Kidney epithelial cell (primary cell): ENCODE data around the gene PGS1. TPM values are rescaled to one million over a fixed set of nuclear protein-coding genes. Genes with fewer than 3 reads are reported as not detected.

Experiments
- DNase-seq: peaks from one replicate; pipeline ENCODE4 v3.0.0-alpha.2; 2010; ENCODE audit warnings: low read depth
- H3K27me3 ChIP-seq: 2 replicates; pipeline ENCODE4 v1.6.0; 2011; ENCODE audit warnings: low read length; ENCODE audit not compliant: control insufficient read depth, insufficient read depth
- H3K36me3 ChIP-seq: 2 replicates; pipeline ENCODE4 v1.5.1; 2011; ENCODE audit warnings: low read length; ENCODE audit not compliant: control insufficient read depth, insufficient read depth
- H3K4me3 ChIP-seq: 2 replicates; pipeline ENCODE4 v1.5.1; 2011; ENCODE audit warnings: low read depth, mild to moderate bottlenecking, control low read depth, low read length
- total RNA-seq: library from RNA; depleted of rRNA; stranded (reverse); fragments of >200 nt; gene quantifications from 2 replicates; pipeline ENCODE4 v1.2.3, GENCODE V29; 2015
- TF ChIP-seq, protein P1 (sequence below): IDR thresholded peaks from 2 replicates; pipeline ENCODE4 v1.5.1; 2011; ENCODE audit warnings: mild to moderate bottlenecking, moderate library complexity, low read length, control low read depth, inconsistent platforms; ENCODE audit not compliant: insufficient read depth, poor library complexity, severe bottlenecking

Gene PGS1
- total RNA-seq, 1 donor from 2014 or later: 34.5 TPM

DNA sequence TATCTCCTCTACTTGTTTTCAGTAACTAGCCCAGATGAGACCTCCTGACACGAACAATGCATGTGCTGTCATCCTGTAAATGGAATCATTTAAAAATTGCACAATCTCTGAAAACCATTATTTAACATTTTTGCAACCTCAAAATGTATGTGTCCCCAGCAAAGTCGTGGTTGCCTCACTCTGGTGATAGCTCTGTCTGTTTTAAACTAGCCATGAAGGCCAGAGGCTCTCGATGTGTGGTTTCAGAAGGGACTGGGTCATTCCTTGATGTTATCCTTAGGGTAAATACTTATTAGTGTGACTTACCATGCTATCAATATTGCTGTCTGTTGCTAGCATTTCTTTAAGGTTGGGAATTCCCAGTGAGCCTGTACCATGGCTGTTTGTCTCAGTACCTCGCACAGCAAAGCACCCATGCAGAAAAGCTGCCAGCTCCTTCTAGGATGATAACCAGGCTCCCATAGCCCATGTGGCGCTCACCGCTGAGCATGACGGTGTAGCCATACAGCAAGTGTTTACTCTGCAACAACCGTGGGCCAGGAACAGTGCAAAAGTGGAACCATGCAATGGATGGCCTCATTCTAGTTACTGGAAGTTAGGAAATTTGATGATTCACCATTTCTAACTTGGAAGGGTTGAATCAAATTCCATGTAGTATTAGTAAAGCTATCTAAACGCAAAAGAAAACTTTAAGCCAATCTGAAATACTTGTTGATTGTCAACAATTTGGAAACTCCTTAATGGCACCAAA lies 2.9 kb upstream of the PGS1 start:
- Histone ChIP-seq H3K27me3 (no peaks in the 10 kb centered on the region), H3K36me3 (no peaks in the 10 kb centered on the region), H3K4me3 (no peak overlapping the region)
- no peak for DNase-seq
- TF ChIP-seq, protein P1, sequence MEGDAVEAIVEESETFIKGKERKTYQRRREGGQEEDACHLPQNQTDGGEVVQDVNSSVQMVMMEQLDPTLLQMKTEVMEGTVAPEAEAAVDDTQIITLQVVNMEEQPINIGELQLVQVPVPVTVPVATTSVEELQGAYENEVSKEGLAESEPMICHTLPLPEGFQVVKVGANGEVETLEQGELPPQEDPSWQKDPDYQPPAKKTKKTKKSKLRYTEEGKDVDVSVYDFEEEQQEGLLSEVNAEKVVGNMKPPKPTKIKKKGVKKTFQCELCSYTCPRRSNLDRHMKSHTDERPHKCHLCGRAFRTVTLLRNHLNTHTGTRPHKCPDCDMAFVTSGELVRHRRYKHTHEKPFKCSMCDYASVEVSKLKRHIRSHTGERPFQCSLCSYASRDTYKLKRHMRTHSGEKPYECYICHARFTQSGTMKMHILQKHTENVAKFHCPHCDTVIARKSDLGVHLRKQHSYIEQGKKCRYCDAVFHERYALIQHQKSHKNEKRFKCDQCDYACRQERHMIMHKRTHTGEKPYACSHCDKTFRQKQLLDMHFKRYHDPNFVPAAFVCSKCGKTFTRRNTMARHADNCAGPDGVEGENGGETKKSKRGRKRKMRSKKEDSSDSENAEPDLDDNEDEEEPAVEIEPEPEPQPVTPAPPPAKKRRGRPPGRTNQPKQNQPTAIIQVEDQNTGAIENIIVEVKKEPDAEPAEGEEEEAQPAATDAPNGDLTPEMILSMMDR: no peak

DNA sequence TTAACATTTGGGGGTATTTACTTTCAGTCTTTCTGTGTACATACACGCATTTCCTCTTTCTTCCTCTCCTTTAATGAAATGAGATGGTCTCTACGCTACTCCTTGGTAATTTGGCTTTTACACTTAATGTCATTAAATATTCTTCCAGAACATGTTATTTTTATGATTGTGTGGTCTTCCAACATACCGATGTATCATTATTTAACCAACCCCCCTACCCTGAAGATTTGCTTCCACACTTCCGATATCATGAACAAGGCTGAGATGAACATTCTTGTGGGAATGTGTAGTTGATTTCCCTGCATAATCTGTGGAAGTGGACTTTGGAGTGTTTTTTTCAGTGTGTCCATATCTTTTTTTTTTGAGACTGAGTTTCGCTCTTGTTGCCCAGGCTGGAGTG lies 2.3 kb upstream of the PGS1 start:
- TF ChIP-seq, protein P1: no peak
- DNase-seq: no peak
- Histone ChIP-seq H3K27me3 (no peaks in the 10 kb centered on the region), H3K36me3 (no peaks in the 10 kb centered on the region), H3K4me3 (no peak overlapping the region)

DNA sequence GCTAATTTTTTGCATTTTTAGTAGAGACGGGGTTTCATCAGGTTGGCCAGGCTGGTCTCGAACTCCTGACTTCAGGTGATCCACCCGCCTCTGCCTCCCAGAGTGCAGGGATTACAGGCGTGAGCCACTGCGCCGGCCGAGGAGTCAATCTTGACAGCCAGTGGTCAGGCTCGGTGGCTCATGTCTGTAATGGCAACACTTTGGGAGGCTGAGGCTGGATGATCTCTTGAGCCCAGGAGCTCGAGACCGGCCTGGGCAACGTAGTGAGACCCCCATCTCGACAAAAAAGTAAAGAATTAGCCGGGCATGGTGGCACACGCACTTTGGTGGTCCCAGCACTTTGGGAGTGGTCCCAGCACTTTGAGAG lies 608 bp upstream of the PGS1 start:
- no peak for DNase-seq
- TF ChIP-seq, protein P1: no peak
- Histone ChIP-seq H3K4me3 (peak overlapping the region; percentile 69), H3K27me3 (no peaks in the 10 kb centered on the region), H3K36me3 (no peaks in the 10 kb centered on the region)

DNA sequence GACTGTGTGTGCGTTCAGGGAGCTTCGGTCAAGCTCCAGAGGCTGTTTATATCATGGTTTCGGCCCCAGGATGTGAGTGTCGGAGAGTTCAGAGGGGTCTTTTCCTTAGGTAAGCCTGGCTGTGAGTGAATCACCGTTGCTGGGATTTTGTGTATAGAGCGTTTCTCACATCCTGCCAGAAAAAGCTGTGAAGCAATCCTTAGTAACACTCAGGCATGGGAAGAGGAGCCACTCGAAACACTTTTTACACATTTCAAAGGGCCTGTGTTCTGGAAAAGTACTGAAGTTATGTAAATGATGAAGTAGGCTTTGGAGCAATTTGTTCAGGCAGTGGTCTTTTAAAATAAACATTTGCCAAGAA lies 662 bp downstream of the PGS1 start:
- H3K4me3 ChIP-seq: peak overlapping the region; percentile 69
- no peaks in the 10 kb centered on the region for H3K27me3 ChIP-seq
- TF ChIP-seq, protein P1: no peak
- no peaks in the 10 kb centered on the region for H3K36me3 ChIP-seq
- no peak for DNase-seq

DNA sequence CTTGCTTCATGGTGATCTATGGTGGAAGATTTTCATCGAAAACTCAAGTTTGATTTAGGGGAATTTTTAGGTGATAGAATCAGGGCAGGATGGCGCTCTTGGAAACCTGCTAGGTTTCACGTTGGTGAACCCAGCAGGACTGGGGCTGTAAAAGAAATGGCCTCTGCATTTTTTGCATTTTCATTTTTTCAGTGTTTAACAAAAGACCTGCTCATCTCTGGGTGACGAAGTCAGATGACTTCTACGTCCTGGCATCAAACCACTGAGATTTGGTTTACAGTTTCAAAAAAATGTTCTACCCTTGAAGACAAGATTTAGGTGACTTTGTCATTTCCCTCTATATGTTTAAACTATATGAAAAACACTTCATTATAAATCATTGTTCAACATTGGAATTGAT lies 1.9 kb downstream of the PGS1 start:
- Histone ChIP-seq H3K4me3 (no peak overlapping the region), H3K27me3 (no peaks in the 10 kb centered on the region), H3K36me3 (no peaks in the 10 kb centered on the region)
- DNase-seq: no peak
- TF ChIP-seq, protein P1: no peak
